Liver (tissue), 3 donors: ENCODE measurements around the gene SLC25A45.

ENCODE experiments used
- ATF3 ChIP-seq: IDR thresholded peaks from 2 replicates; pipeline ENCODE4 v1.6.1; 2016; ENCODE audit warnings: antibody characterized with exemption
- NR2F2 ChIP-seq: IDR thresholded peaks from 2 replicates; pipeline ENCODE4 v1.6.1; 2016; ENCODE audit warnings: antibody characterized with exemption
- SP1 ChIP-seq: IDR thresholded peaks from 2 replicates; pipeline ENCODE4 v1.6.1; 2018; ENCODE audit warnings: antibody characterized with exemption, mild to moderate bottlenecking
- TAF1 ChIP-seq: conservative IDR thresholded peaks from 2 replicates; pipeline ENCODE4 v1.6.1; 2016; ENCODE audit warnings: antibody characterized with exemption, mild to moderate bottlenecking
- TF ChIP-seq, protein P1 (sequence below): fragments of 150-350 bp; IDR thresholded peaks from 2 replicates; pipeline ENCODE4 v1.5.1; 2017; ENCODE audit warnings: improper control_type of control experiment, low read depth, low read length; ENCODE audit not compliant: missing input control
- donor health status: healthy.
- donor health status: healthy.

DNA sequence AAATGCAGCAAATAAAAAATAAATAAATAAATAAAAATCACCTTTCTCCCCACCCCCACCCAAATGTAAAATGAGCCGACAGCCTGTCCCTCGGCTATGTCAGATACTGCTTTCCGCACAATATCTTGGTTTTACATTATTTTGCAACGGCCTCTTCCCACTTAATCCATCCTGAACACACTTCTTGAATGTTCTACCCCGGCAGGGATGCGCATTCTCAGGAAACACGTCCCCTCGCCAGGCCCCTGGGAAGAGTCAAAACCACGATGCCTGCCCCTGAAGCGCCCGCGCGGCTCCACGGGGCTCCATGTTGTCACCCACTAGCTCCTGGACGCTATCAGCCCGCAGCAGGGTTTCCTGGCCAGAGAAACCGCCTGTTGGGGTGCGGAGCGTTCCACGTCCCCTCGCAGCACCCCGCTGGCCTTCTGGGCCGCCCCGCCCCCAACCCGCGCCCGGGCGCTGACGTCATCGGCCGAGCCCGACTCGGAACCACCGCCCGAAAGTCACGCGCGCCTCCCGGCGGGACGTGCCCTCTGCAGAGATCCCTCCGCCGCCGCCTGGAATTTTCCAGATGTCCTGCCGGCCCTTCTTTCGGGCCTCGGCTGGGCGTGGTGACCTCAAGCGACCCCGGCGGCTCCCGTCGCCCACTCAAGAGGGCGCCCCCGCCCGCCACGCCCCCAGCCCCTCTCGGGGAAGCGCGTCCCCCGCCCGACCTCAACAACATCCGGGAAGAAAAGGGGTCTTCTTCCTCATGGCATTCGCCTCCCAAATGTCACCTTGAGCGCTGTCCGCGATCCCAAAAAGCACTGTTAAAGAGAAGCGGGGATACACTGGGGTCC lies 39.6 kb upstream of the SLC25A45 start:
- TF ChIP-seq, protein P1, sequence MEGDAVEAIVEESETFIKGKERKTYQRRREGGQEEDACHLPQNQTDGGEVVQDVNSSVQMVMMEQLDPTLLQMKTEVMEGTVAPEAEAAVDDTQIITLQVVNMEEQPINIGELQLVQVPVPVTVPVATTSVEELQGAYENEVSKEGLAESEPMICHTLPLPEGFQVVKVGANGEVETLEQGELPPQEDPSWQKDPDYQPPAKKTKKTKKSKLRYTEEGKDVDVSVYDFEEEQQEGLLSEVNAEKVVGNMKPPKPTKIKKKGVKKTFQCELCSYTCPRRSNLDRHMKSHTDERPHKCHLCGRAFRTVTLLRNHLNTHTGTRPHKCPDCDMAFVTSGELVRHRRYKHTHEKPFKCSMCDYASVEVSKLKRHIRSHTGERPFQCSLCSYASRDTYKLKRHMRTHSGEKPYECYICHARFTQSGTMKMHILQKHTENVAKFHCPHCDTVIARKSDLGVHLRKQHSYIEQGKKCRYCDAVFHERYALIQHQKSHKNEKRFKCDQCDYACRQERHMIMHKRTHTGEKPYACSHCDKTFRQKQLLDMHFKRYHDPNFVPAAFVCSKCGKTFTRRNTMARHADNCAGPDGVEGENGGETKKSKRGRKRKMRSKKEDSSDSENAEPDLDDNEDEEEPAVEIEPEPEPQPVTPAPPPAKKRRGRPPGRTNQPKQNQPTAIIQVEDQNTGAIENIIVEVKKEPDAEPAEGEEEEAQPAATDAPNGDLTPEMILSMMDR: no peak
- TF ChIP-seq TAF1 (no peak), SP1 (peak; percentile 35), NR2F2 (no peak), ATF3 (no peak)
